Skin epidermis (tissue), 12 donors: ENCODE measurements around the gene DDOST.

Source experiments
- H3K27ac ChIP-seq, 21 experiments: fragments of 200-600 bp; sonication (generic) in 11 of 21; one replicate each; pipeline ENCODE4 v1.5.0; 2020; ENCODE audit warnings: mild to moderate bottlenecking in 3 of 21, inconsistent platforms in 2 of 21, moderate library complexity in 2 of 21
- H3K4me3 ChIP-seq, 7 experiments: fragments of 200-600 bp; sonication (generic) in 2 of 7; one replicate each; pipeline ENCODE4 v1.5.0; 2020; ENCODE audit warnings: inconsistent platforms in 2 of 7, mild to moderate bottlenecking in 2 of 7, moderate library complexity in 1 of 7

Gene DDOST

DNA sequence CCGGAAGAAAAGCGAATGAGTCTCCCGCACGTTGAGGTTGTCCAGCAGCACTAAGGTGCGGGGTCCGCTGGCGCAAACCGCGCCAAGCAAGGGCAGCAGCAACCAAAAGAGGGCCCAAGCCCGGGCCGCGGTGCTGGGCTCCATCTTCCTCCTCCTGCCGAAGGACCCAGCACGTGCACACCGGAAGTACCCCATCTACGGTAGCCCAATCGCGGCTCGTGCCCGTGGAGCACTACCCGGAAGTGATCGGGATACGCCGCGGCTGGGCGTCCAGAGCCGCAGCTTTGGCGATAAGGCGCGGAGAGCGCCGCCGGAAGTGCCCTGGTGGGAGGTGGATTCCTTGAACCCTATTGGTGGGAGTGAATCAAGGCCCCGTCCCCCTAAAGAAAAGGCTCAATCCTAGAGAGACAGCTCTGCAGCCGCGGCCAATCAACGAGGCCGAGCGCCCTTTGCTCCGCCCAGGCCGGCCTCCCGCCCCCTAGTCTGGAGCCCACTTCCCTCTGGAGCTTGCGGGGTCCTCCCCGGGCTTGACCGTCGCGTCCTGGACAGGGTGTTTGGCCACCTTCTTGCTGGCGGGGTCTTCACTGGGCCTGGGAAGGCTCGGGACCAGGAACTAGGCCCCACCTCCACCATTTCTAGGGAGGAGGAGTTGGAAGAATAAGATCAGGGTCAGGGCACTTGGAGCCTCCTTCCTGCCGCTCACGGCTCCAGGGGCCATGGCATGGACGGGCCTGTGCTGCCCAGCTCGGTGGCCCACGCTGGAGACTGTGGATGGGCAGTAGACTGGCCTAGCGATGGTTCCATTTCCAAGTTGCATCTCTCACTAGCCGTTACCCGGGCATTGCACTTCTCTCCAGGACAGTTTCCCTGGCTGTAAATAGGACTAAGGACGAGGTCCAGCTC, at the start of gene DDOST:
DDOST (minus strand) TSS at position 163 of the 903 bp plus-strand sequence; CDS start at position 144, 19 bp downstream.
- Histone ChIP-seq H3K4me3 (peak within 1 kb of the TSS; percentile 58 to 99 (median 91)), H3K27ac (peak within 1 kb of the TSS; percentile 37 to 91 (median 82))

- H3K4me3 ChIP-seq: no peak overlapping the region
- no peak overlapping the region for H3K27ac ChIP-seq
Measured at GRCh38 chr1:20710469-20711284, 49.5 kb upstream of the DDOST start.

- no peak overlapping the region for H3K4me3 ChIP-seq
Measured at GRCh38 chr1:20709868-20710267, 48.7 kb upstream of the DDOST start.

GRCh38 chr1:20708891-20709290, 47.7 kb upstream of the DDOST start:
- no peak overlapping the region for H3K4me3 ChIP-seq
- H3K27ac ChIP-seq: no peak overlapping the region

More at GRCh38 chr1:20709868-20710267, 48.7 kb upstream of the DDOST start:
- H3K27ac ChIP-seq: no peak overlapping the region

DNA sequence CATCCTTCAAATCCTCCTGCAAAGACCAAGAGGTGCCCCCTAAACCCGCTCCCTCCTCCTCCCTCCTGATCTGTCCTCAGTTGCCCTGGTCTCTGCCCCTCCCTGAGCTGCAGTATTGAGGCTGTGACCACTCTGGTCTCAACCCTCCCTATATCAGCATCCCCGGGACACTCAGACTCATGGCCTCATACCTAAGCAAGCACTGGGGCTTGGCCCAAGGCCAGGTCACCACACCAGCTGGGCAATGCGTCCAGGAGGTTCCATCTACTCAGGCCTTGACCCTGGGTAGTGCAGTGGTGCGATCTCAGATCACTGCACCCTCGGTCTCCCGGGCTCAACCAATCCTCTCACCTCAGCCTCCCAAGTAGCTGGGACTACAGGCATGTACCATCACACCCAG, 46.9 kb upstream of the DDOST start:
- no peak overlapping the region for H3K4me3 ChIP-seq
- H3K27ac ChIP-seq: no peak overlapping the region

- Histone ChIP-seq H3K4me3 (no peak overlapping the region), H3K27ac (no peak overlapping the region)
Measured at GRCh38 chr1:20706841-20707240, 45.7 kb upstream of the DDOST start.

DNA sequence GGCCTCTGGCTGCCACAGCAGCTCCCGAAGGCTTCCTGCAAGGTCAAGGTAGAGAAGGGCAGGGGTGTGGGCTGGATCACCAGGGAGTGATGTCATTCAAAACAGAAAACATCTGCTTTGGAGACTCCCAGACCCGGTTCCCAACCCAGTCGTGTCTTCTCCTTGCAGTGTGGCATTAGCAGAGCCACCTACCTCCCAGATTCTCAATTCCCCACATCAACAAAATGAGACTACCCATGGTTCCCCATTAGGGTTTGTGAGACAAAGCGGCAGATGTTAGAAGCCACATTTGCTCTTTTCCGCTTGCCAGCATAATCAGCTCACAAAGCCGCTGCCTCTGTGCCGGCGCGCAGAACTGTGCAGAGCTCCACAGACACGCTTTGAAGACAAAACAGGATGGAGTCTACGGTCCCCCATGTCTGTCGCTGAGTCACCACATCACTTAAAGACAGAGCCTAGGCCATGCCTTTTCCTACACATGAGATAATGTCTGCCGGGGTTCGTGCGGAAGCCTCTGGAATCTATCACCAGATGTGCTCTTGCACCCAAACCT, 44.1 kb upstream of the DDOST start:
- no peak overlapping the region for H3K4me3 ChIP-seq
- no peak overlapping the region for H3K27ac ChIP-seq

- Histone ChIP-seq H3K4me3 (no peak overlapping the region), H3K27ac (no peak overlapping the region)
Measured at GRCh38 chr1:20704390-20705202, 43.4 kb upstream of the DDOST start.

DNA sequence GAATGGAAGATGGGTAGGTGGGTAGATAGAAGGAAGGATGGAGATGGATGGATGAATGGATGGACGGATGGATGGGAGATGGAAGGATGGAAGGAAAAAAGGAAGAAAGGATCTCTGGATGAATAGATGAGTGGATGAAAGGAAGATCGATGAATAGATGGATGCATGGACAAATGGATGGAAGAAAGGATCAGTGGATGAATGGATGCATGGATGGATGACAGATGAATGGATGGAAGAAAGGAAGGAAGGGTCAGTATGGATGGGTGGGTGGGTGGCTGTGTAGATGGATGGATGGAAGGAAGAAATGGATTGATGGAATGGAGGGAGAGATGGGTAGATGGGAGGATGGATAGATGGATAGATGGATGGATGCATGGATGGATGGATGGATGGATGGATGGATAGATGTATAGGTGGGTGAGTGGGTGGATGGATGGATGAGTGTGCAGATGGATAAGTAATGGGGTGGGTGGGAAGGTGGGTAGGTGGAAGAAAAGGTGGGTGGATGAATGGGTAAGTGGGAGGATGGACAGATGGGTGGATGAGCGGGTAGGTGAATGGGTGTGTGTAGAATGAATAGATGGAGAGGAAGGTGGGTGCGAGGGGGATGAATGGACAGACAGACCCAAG, 42.1 kb upstream of the DDOST start:
- H3K4me3 ChIP-seq: no peak overlapping the region
- no peak overlapping the region for H3K27ac ChIP-seq

- H3K4me3 ChIP-seq: no peak overlapping the region
- no peak overlapping the region for H3K27ac ChIP-seq
Measured at GRCh38 chr1:20702416-20702815, 41.2 kb upstream of the DDOST start.

- Histone ChIP-seq H3K27ac (no peak overlapping the region), H3K4me3 (no peak overlapping the region)
Measured at GRCh38 chr1:20701847-20702246, 40.7 kb upstream of the DDOST start.

DNA sequence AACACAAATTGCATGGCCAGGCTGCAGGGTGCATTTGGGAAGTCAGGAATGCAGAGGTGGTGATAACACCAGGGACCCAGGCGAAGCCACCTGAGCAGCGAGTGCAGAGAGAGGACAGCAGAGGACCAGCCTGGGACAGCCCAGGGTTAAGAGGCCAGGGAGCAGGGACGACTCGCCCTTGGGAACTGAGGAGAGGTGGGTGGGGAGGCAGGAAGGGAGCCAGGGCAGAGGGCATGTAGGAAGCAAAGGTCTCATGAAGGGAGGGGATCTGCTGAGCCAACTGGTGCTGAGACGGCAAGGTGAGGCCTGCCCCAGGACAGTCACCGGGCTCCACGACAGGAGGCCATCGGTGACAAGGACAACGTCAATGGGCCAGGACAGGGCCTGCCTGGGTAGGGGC, 40.3 kb upstream of the DDOST start:
- Histone ChIP-seq H3K27ac (no peak overlapping the region), H3K4me3 (no peak overlapping the region)

- H3K27ac ChIP-seq: no peak overlapping the region
Measured at GRCh38 chr1:20700636-20701215, 39.6 kb upstream of the DDOST start.

DNA sequence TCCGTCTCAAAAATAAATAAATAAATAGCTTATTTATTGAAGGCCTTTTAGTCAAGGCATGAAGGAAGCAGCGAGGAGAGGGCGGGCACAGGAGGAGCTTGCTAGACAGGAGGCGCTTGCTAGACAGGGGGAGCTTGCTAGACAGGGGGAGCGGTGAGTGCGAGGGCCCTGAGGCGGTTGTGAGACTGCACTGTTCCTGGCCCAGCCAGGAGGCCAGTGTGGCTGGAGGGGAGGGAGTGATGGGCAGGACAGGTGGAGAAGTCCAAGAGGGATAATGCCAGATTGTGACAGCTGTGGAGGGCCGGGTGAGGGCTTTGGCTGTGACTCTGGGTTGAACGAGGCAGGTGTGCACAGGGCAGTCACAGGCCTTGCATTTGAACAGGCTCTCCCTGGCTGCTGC, 38.4 kb upstream of the DDOST start:
- Histone ChIP-seq H3K4me3 (no peak overlapping the region), H3K27ac (no peak overlapping the region)

More at GRCh38 chr1:20700636-20701215, 39.6 kb upstream of the DDOST start:
- H3K4me3 ChIP-seq: no peak overlapping the region

DNA sequence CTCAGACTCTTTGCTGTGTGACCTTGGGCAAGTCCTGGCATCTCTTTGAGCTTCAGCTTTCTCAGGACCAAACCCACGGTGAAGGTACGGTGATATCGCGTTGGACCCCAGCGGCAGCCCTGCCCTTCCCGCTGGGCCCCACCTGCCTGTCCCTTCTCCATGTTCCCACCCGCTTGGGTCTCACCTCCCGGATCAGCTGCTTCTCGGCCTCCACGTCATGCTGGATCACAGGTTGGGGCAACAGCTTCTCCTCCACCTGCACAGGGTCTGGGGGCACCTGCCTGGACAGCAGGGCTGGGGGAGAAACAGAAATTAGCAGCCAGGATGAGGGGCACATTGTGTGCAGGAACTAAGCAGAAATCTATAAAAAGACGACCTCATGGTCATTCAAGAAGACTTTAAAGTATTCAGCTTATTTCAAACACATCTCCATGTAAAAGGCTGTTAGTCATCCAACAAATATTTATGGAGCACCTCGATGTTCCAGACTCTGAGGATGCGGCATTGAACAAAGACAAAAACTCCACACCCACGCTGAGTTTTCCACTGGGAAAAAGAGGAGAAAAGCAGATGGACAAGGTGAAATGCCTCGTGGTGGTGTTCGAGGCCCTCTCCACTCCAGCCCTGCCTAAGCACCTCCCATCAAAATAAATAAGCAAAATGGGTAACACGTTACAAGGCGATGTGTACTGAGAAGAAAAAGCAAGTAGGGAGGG, 37.2 kb upstream of the DDOST start:
- Histone ChIP-seq H3K27ac (no peak overlapping the region), H3K4me3 (no peak overlapping the region)

DNA sequence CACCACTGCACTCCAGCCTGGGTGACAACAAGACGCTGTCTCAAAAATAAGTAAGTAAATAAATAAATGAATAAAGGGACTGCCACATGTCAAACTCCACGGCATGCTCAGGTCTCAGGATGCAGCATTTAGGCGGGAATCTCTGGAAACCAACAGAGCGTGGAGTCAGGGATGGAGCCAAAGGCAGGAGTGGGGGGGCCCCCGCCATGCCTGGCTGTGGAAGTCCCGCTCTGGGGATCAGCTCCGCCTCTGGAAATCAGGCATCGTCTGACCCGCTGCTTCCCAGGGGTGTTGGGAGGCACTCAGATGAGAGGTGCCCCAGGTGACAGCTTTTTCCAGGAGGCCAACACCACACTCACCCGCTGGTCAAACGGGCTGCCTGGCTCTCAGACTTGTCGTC, 36.4 kb upstream of the DDOST start:
- no peak overlapping the region for H3K4me3 ChIP-seq

DNA sequence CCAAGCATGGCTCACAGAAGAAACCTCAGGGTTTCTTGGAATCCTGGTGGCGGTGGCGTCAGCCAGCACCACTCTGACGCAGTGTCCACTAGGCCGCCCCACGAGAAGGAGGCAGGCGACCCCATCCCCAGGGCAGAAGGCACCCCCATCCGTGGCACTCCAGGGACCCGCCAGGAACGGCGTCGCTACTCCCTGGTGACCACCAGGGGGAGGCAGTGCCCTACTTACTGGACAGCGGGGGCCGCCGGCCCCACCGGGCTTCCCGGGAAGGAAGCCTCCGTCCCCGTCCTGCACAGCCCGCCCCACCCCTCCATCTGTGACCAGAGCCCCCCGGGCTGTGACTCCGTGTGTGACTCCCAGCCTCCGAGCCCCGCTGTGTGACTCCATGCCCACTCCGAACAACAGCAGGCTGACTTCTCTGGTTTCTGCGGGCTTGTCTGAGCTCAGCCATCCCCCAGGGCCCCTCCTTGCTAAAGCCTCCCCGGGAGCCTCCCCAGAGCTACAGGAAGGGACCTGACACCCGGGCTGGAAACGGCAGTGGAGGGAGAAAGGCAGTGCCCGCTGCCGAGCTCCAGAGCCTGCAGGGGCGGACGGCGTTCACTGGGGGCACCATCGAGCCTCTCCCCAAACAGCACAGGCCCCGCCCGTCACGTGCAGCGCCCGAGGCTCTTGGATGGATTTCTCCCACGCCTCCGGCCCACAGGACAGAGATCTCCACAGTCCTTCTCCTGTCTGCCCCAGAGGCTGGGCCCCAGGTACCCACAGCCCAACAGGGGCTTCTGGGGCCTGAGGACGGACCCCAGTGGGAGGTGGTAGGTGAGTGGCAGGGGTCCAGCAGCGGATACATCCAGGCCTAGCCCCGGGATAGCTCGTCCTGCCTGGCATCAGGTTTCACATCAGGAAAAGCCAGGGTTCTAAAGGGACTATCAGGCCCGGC, 35.5 kb upstream of the DDOST start:
- peak overlapping the region in 20 of 21 experiments; percentile 10 to 86 (median 73) for H3K27ac ChIP-seq

More for the DNA sequence above, 36.4 kb upstream of the DDOST start:
- no peak overlapping the region for H3K27ac ChIP-seq

More for the DNA sequence above, 35.5 kb upstream of the DDOST start:
- peak overlapping the region; percentile 41 to 62 (median 46) for H3K4me3 ChIP-seq
